NCI-H128 (cell line): ENCODE results near the gene NTM.
"Not testable (repeated sequence)": the region's sequence is repeated elsewhere in the genome, so short reads cannot be mapped to it uniquely, and the experiment has no call there.

Experiments used
- DNase-seq: peaks from one replicate; lab custom pipeline; 2025; ENCODE audit not compliant: unreplicated experiment; lab: John Stamatoyannopoulos, UW

NTM gene

GRCh38 chr11:131488238-131488637 lies 117.8 kb downstream of the NTM start:
- DNase-seq, result no peak

DNA sequence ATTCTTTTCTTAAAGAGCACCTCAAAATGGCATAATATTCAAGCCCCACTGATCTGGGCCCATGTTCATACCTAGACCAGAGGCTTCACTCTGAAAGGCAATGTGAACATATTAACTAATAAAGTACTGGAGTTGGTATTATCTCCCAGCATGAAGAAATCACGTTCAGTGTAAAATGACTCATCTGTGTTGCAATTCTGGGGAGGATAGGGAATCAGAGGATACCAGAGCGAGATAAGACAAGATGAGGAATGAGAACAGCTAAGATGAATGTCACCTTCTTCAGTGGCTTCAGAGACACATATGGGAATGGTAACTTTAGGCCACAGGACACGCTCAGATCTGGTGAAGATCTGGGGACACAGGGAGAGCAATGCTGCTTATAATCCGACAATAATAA lies 121.1 kb downstream of the NTM start:
- no peak for DNase-seq

DNA sequence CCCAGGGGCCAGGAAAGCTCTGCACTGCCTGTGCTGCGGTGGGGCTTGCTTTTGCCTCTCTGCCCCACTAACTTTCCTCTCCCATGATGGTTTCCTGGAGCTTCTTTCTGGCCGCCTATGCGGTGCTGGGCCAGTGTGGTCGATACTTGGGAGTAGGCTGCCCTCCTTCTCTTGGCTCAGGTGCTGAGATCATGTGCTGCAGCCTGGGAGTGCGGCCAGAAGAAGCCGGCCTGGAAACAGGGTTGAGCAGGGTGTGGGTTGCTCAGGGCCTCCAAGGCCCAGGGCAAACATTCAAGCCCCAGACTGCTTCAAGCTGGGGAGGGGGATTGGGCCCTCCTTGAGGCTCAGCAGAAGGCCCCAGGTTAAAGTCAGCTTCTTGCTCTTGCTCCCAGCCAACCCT lies 125.0 kb downstream of the NTM start:
- no peak for DNase-seq

GRCh38 chr11:131497686-131498085 lies 127.3 kb downstream of the NTM start:
- not testable (repeated sequence) for DNase-seq

- DNase-seq, result no peak
Observed at GRCh38 chr11:131498631-131499160, 128.3 kb downstream of the NTM start.

- DNase-seq, result no peak
Observed at GRCh38 chr11:131499199-131499598, 128.8 kb downstream of the NTM start.

DNA sequence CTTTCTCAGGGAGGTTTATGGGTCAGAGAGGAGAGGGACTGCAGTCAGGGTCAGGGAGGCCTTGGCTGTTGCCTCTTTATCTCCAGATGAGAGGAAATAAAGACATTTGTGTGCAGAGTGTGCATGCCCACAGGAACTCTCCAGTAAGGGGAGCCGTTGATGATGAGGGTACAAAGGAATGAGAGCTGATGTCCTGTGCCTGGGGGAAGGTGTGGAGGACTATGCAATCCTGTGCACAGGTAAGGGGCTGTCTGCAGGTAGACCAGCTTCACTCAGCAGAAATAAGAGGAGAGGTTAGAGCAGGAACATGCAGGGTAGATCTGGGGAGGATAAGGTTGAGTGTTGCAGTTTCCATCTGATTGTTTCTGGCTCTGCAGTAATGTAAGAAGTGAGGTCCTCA lies 132.6 kb downstream of the NTM start:
- DNase-seq, result no peak

GRCh38 chr11:131504199-131504949 lies 134.0 kb downstream of the NTM start:
- no peak for DNase-seq

DNA sequence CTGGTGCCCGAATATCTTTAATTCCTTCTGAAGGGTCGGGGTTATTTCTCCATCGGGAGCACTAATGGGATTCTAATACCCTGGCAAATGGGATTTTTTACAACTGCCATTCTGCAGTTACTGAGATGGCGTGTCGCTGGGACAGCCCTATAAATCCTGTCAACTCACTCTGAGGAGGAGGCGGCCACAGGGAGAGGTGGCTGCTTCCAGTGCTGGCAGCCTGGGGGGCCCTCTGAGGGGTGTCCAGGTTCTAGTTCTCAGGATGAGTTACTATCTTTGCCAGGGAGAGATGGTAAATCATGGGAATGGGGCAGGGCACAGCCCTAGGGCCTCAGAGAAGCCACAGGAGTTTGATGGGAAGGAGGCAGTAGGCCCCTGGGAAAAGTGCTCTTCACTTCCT lies 135.9 kb downstream of the NTM start:
- no peak for DNase-seq

DNA sequence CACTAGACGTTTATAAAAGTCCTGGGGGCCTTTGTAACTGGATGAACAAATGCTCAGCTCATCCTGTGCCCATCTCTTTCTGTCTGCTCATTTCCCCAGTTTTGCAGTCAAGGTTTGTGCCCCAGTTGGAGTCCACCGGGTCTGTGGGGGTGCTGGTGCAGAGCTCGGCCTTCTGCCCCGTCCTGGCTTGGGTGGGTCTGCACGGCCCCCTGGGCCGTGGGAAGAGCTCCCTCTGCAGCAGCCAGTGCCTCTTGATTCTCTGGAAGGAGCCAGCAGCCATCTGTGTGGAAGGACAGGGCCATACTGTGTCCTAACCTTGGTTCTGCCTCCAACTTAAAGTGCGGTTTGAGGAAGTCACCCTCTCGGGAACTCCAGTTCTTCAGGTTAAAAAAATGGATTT lies 140.2 kb downstream of the NTM start:
- no peak for DNase-seq

- no peak for DNase-seq
Observed at GRCh38 chr11:131511794-131512193, 141.4 kb downstream of the NTM start.

- no peak for DNase-seq
Observed at GRCh38 chr11:131512228-131512627, 141.8 kb downstream of the NTM start.

GRCh38 chr11:131514062-131514461 lies 143.6 kb downstream of the NTM start:
- DNase-seq, result no peak

DNA sequence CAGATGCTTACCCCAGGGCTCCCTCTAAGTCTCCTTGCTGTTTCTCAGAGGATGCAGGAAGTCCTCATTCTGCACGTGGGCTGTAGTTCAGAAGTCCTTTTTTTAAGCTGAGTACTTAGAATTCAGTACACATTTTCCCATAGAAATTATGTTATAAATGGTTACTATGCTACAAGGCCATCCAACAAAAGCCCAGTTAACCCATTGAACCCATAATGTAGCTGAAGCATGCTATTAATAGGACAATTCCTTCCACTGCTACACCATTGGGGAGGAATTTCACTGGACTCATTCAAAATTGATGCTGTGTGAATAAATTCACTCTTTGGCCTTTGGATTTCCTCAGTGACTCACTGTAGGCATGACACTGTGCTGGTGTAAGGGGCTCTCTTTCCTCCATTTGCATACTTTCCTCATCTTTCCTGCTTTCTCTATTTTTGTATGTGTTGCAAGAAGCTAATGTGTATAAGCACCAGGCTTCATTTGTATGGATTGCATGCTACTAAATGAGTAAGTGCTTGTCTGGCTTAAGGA lies 148.0 kb downstream of the NTM start:
- DNase-seq, result no peak

DNA sequence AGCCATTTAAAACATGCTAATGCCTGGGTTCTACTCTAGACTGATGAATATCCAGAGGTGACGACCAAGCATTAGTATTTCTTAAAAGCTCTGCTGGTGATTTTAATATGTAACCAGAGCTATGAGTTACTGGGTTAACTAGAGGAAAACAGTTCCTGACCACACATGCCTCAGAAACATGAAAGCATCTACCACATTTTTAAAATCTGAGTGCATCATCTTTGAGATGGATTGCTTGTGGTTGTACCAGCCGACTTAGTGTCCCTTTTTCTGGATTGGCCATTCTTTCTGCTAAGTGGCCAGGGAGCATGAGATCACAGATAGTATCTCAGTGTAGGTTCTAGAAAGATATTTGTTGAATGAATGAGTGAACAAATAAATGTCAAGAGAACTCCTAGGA lies 152.4 kb downstream of the NTM start:
- DNase-seq, result no peak

DNA sequence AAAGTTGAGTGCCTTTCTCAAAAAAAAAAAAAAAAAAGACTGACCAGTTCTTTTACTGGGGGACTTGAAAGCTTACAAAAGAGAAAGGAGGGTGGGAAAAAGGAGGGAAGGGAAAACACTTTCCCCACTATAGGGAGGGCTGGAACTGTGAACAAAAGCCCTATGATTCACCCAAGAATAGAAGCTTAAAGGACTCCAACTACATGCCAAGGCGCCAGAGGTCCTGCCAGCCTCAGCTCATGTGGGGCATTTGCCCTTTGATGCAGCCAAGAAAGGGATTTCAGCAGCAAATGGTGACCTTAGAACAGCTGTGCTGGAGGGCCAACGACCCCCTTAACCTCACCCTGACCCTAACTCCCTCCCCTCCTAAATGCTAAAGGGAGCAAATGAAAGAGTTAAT lies 160.0 kb downstream of the NTM start:
- no peak for DNase-seq

GRCh38 chr11:131533149-131533548 lies 162.7 kb downstream of the NTM start:
- DNase-seq, result no peak

DNA sequence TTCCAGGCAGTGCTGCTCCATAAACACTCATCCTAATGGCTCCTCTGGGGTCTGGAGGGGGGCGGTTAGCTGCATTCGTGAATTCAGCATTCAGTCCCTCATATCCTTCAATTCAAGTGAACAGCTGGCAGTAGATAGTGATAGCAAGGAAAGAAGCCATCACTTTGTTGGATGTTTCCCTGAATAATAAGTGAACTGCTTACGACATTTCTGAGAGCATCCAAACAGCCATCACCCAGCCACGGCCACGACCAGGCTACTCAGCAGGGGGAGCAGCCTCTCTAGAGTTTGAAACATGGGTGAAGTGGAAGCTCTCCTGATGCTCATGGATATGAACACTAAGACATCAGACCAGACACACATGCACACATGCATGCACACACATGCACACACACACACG lies 163.6 kb downstream of the NTM start:
- DNase-seq, result no peak

GRCh38 chr11:131534611-131535010 lies 164.2 kb downstream of the NTM start:
- no peak for DNase-seq

- DNase-seq, result no peak
Observed at GRCh38 chr11:131536159-131536558, 165.7 kb downstream of the NTM start.

- DNase-seq, result no peak
Observed at GRCh38 chr11:131537196-131537595, 166.8 kb downstream of the NTM start.

DNA sequence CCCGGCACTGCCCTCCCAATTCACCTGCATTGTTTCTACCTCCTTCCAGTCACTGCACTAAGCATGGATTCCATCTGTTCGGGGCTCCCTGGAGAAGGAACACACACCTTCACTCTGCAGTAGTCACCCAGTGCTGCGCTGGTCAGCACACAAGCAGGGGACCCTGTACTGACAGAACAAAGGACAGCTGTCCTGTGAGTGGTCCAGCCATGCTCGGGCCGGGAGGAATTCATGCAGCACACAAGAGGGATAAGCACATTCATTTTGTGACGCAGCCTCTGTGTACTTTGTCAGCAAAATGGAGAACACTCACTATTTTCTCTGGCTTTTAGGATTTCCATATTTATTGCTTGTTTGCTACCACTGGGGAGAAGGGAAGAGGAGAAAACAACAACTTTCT lies 167.3 kb downstream of the NTM start:
- no peak for DNase-seq

GRCh38 chr11:131538322-131538721 lies 167.9 kb downstream of the NTM start:
- DNase-seq, result no peak
